GM19238 (cell line): ENCODE measurements around the gene CXCL11.
"Not testable (repeated sequence)": the region's sequence is repeated elsewhere in the genome, so short reads cannot be mapped to it uniquely, and the experiment has no call there.

Experiments
- DNase-seq: peaks from one replicate; pipeline ENCODE4 v3.0.0; 2011; ENCODE audit warnings: low spot score; ENCODE audit not compliant: insufficient read length

Gene CXCL11

DNA sequence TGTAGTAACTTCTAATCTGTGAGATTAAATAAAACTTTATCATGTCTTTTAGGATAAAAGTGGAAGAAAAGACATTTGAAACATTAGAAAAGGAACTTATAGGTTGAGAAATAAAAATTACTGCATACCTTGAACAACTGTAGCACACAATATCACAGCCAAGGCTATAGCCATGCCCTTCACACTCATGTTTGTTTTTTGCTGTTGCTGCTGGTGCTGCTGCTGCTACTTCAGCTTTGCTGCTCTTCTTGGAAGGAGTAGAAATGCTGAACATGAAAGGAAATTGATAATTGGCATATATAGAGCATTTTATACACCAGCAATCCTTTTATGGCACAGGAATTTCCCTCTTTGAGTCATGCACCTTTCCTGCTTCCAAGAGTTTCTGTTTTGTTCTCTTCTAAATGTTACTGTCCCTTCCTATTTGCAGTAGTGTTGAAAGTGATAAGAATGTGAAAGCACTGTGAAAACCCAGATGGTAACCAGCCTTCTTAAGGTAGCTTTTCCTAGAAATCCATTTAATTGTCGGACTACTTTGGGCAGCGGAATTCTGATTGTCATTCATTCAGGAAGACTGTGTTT is at the start of gene CXCL11:
Gene CXCL11, minus strand, starts transcription at position 272 of the 582 bp plus-strand sequence. Its CDS starts 83 bp downstream, at position 189.
- DNase-seq = no peak

DNA sequence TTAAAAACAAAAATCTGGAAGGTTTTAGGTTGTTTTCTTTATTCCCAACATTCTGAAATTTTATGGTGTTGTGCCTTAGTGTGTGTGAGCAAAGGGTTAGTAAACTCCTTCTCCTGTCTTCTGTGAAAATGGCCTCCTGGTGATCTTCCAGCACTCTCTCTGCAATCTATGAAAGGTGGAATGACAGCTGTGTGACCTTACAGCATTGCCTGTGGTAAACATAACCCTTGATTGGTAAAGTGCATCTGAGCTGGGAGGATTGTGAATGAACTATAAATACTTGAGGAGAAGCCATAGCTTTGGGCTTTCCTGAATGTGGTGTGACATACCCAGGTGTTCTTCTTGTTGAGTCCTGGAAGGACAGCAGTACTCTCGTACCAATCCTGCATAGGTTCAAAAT is 48.7 kb upstream of the CXCL11 start:
- no peak for DNase-seq

DNA sequence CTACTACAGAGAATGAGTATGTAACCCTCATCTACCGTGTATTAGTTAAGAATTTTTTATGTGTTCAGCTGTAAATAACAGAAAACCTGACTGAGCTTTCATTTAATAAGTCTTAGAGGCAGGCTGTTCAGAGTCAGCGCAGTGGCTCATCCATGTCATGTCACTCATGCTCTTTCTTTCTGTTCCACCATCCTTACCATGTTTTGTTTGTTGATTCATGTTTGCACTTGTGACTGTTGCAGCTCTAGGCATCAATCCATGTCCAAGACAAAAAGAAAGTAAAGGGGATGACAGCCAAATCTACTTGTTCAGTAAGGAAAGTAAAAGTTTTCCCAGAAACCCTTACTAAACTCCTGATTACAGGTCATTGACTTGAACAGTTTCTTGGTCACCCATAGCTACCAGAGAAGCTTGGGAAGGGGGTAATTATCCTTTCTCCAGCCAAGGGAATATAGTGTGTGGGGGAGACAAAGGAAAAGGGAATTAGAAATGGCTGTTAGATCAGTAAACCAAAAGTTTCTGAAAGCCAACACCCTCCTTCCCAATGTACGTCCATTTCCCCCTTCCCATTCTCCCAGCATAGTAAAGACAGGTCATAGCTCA is 47.6 kb upstream of the CXCL11 start:
- DNase-seq = no peak

- DNase-seq = no peak
Observed at GRCh38 chr4:76078033-76078613, 42.3 kb upstream of the CXCL11 start.

GRCh38 chr4:76074993-76075600 is 39.2 kb upstream of the CXCL11 start:
- DNase-seq = no peak

DNA sequence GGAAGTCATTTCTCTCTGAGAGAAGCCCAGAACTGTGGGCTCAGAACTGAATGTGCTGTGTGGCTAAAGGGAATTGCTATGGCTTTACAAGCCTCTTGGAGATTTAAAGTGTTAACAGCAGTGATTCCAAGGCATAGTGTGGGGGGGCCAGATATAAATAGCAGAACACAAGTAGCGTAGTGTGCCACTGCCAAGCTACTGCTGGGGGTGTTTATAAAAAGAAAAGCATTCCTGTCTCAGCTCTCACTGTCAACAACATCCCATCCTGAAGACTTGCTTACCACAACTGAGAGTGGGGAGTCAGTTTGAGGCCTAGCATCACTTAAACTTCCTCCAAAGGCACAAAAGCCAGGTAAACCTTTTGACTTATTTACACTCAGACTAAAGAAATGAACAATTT is 38.6 kb upstream of the CXCL11 start, which contains the start of gene ART3:
Gene ART3, plus strand, starts transcription at position 242 of the 400 bp plus-strand sequence. CDS start 1,181 bp downstream, outside the sequence.
- no peak for DNase-seq

DNA sequence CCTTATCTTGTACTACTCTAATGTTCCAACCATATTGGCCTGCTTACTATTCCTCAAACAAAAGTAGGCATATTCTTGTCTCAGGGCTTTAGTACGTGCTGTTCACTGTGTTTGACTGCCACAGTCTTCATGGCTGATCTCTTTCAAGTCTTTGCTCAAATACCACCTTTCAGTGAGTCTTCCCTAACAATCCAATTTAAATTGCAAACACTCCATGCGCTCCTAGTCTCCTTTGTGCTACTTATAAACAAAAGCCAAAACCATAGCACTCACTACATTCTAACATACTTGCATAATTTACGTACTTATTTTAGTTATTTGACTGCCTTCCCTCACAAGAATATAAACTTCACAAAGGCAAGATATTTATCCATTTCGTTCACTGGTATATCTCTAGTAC is 36.9 kb upstream of the CXCL11 start:
- DNase-seq = no peak

GRCh38 chr4:76067652-76068286 is 31.9 kb upstream of the CXCL11 start:
- DNase-seq = peak; percentile 37

DNA sequence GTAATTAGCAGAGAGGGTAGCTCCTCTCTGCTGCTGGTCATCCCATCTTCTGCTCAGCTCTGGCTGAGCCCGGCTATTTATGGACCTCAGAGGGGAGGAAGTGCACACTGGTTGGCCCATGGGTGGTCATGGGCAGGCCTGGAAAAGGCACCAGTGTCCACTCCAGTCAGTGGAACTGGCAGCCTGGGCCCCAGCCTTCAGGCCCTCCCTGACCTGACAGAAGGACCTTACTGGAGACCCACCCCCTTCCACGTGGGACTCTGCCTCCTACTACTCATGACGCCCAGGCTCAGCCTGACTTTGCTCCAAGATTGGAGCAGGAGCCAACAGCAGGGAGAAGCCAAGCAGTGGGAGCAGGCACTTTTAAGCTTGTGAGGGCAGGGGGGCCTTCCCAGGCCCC is 30.7 kb upstream of the CXCL11 start:
- no peak for DNase-seq

DNA sequence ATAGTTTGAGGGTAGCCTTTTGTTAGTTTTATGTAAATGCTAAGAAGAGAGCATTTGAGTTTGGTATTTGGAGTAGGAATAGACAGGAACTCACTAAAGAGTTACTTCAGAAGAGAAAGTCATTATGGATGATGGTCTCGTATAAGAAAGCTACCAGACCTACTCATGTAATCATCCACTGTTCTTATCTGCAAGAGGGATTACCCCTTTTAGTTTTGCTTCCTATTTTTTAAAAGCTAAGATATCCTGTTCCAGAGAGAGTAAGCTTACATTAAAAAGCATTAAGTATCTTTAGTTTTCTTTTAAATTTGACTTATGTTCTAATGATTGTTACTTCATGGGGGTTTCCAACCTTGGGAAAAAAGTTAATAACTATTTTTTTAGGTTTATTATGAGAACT is 26.1 kb upstream of the CXCL11 start:
- no peak for DNase-seq

- DNase-seq = no peak
Observed at GRCh38 chr4:76061421-76061820, 25.6 kb upstream of the CXCL11 start.

DNA sequence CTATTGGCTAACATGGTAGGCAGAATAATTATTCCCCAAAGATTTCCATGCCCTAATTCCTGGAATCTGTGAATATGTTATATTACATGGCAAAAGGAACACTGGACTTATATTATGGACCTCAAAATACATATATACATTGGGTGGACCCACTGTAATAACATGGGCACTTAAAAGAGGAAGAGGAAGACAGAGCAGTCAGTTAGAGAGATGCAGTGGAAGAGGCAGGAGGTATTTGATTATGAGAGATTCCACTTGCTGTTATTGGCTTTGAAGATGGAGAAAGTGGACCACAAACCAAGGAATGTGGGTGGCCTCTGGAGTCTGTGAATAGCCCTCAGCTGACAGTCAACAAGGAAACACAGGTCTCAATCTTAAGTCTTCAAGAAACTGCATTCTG is 24.6 kb upstream of the CXCL11 start:
- no peak for DNase-seq

GRCh38 chr4:76059750-76060149 is 23.9 kb upstream of the CXCL11 start:
- no peak for DNase-seq

GRCh38 chr4:76058888-76059426 is 23.1 kb upstream of the CXCL11 start:
- DNase-seq = no peak

DNA sequence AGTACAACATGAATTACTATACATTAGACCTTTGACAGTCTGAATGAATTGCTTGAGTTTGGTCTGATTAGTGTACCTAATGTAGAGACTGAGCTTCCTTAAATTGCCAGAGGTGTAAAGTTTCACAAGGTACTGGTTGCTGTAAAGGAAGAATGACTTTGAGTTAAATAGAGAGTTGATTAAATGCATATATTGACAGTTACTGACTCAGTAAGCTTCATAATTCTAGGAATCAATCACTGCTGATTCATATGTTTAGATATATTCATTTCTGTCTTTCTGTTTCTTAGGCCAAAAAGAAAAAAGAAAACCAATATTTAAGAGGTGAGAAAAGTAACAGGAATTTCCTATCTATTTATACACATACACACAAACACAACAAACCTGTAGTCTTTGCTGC is 22.4 kb upstream of the CXCL11 start:
- no peak for DNase-seq

GRCh38 chr4:76055421-76055820 is 19.6 kb upstream of the CXCL11 start:
- no peak for DNase-seq

DNA sequence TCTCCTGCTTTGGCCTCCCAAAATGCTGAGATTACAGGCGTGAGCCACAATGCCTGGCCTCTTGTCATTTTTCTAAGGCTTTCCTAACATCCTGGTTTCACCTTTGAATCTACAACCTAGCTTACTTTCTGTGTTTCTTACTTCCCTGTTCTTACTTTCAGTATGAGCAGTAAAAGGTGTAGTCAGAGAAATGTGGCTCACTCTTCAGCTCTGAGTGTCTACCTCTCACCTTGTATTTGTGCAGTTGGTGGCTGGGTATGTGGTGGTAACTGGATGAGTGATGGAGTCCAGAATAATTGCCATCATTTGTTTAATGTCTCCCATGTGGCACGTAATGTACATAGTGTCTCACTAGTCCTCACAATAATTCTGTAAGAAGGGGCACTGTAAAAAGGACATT is 19.1 kb upstream of the CXCL11 start:
- peak; percentile 54 for DNase-seq

DNA sequence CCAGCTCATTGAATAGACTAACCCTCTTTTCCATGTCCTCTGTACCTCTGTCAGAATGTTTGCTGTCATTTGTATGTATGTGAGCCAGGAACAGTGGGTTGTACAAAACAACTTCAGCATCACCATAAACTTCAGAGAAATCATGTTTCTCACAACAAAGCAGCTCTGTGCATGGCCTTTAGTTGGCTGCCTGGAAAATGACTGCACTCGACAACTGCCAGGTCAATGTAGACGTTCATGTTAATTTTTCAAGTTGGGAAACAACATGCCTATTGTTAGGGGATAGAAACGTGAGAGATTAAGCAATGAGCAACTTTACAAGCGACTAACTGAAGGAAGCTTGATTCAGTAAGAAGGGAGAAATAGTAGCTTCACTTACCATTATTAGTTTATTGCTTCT is 17.9 kb upstream of the CXCL11 start:
- no peak for DNase-seq

DNA sequence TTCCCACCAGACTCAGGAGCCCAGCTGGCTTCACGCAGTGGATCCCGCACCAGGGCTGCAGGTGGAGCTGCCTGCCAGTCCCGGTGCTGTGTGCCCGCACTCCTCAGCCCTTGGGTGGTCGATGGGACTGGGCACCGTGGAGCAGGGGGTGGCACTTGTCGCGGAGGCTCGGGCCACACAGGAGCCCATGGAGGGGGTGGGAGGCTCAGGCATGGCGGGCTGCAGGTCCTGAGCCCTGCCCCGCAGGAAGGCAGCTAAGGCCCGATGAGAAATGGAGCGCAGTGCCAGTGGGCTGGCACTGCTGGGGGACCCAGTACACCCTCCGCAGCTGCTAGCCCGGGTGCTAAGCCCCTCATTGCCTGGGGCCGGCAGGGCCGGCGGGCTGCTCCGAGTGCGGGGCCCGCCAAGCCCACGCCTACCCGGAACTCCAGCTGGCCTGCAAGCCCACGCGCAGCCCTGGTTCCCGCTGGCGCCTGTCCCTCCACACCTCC is 14.7 kb upstream of the CXCL11 start:
- DNase-seq = not testable (repeated sequence)

- DNase-seq = not testable (repeated sequence)
Observed at GRCh38 chr4:76049860-76050416, 14.1 kb upstream of the CXCL11 start.

GRCh38 chr4:76044686-76045085 is 8.8 kb upstream of the CXCL11 start:
- DNase-seq = not testable (repeated sequence)
